Natural killer cell treated with Interleukin-12 subunit alpha and Interleukin-12 subunit beta and Interleukin-15 and Interleukin-18, amount 100 ng/mL, for 72 hours (primary cell): Measurements from ENCODE around the gene PDE11A. TPM values are rescaled to one million over a fixed set of nuclear protein-coding genes. Genes with fewer than 3 reads are reported as not detected.
"Not testable (repeated sequence)": the region's sequence is repeated elsewhere in the genome, so short reads cannot be mapped to it uniquely, and the experiment has no call there.

ENCODE experiments used
- ATAC-seq, 2 donors: fragments of 150-1000 bp; cut with Tn5 transposase in 1 of 2; sonication (Bioruptor Pico), chemical (Tn5 transposase) in 1 of 2; 2 replicates each; pipeline ENCODE4 v1.10.0; 2021
- DNase-seq: peaks from one replicate; pipeline ENCODE4 v3.0.0; 2022; ENCODE audit warnings: low spot score
- H3K27ac Mint-ChIP-seq, 2 donors: 1 replicate in 1 of 2; 2 replicates in 1 of 2; pipeline ENCODE4 v1.8.0; 2022; ENCODE audit warnings: mixed read lengths in 2 of 2, mild to moderate bottlenecking in 1 of 2, moderate library complexity in 1 of 2
- H3K27me3 Mint-ChIP-seq, 2 donors: 1 replicate in 1 of 2; 2 replicates in 1 of 2; pipeline ENCODE4 v1.8.0; 2022; ENCODE audit warnings: mixed read lengths in 2 of 2
- H3K36me3 Mint-ChIP-seq: one replicate; pipeline ENCODE4 v1.8.0; 2022; ENCODE audit warnings: mixed read lengths
- H3K4me1 Mint-ChIP-seq, 2 donors: 1 replicate in 1 of 2; 2 replicates in 1 of 2; pipeline ENCODE4 v1.8.0; 2022; ENCODE audit warnings: low read depth in 2 of 2, mixed read lengths in 2 of 2, mild to moderate bottlenecking in 1 of 2
- H3K4me3 Mint-ChIP-seq: one replicate; pipeline ENCODE4 v1.8.0; 2022; ENCODE audit warnings: mixed read lengths
- H3K9me3 Mint-ChIP-seq: 2 replicates; pipeline ENCODE4 v1.8.0; 2022; ENCODE audit warnings: mixed read lengths
- total RNA-seq, 2 donors: library from RNA; stranded (reverse); gene quantifications; one replicate each; pipeline ENCODE4 v1.2.3, GENCODE V29; 2022

PDE11A gene
- total RNA-seq, 2 donors from 2014 or later, result not detected

GRCh38 chr2:177869209-177869608 lies 203.4 kb downstream of the PDE11A start:
- H3K36me3 Mint-ChIP-seq, result no peaks in the 10 kb centered on the region
- H3K27ac Mint-ChIP-seq, result no peak overlapping the region
- H3K4me3 Mint-ChIP-seq, result no peak overlapping the region
- no peak for DNase-seq
- no peaks in the 10 kb centered on the region for H3K9me3 Mint-ChIP-seq
- H3K27me3 Mint-ChIP-seq, result peaks cover 4 to 14% of the 10 kb centered on the region in 2 donors
- H3K4me1 Mint-ChIP-seq, result no peaks in the 10 kb centered on the region
- no peak for ATAC-seq

GRCh38 chr2:177868806-177869205 lies 203.8 kb downstream of the PDE11A start:
- no peak for ATAC-seq
- H3K4me3 Mint-ChIP-seq, result no peak overlapping the region
- no peaks in the 10 kb centered on the region for H3K36me3 Mint-ChIP-seq

GRCh38 chr2:177857538-177857937 lies 215.0 kb downstream of the PDE11A start:
- no peak overlapping the region for H3K4me3 Mint-ChIP-seq
- H3K27me3 Mint-ChIP-seq, result peaks cover 13 to 32% of the 10 kb centered on the region in 2 donors
- no peak for DNase-seq
- H3K36me3 Mint-ChIP-seq, result peaks cover 6% of the 10 kb centered on the region
- H3K4me1 Mint-ChIP-seq, result no peaks in the 10 kb centered on the region
- ATAC-seq, result no peak
- peaks cover 3% of the 10 kb centered on the region for H3K9me3 Mint-ChIP-seq
- H3K27ac Mint-ChIP-seq, result no peak overlapping the region

More at GRCh38 chr2:177868806-177869205, 203.8 kb downstream of the PDE11A start:
- Mint-ChIP-seq H3K27ac (no peak overlapping the region), H3K9me3 (no peaks in the 10 kb centered on the region), H3K4me1 (no peaks in the 10 kb centered on the region), H3K27me3 (peaks cover 4 to 13% of the 10 kb centered on the region in 2 donors)
- DNase-seq, result no peak

GRCh38 chr2:177852389-177852788 lies 220.2 kb downstream of the PDE11A start:
- Mint-ChIP-seq H3K4me1 (no peaks in the 10 kb centered on the region), H3K27ac (no peak overlapping the region), H3K9me3 (peaks cover 2% of the 10 kb centered on the region), H3K36me3 (peaks cover 3% of the 10 kb centered on the region), H3K4me3 (no peak overlapping the region), H3K27me3 (peaks cover 13 to 26% of the 10 kb centered on the region in 2 donors)
- DNase-seq, result no peak
- no peak for ATAC-seq

GRCh38 chr2:177843188-177843587 lies 229.4 kb downstream of the PDE11A start:
- DNase-seq, result no peak
- no peak for ATAC-seq
- H3K9me3 Mint-ChIP-seq, result no peaks in the 10 kb centered on the region
- no peaks in the 10 kb centered on the region for H3K36me3 Mint-ChIP-seq
- H3K27ac Mint-ChIP-seq, result no peak overlapping the region
- H3K27me3 Mint-ChIP-seq, result peaks cover under 1 to 10% of the 10 kb centered on the region in 2 donors
- no peaks in the 10 kb centered on the region for H3K4me1 Mint-ChIP-seq
- no peak overlapping the region for H3K4me3 Mint-ChIP-seq

- no peak for DNase-seq
- peaks cover 0 to 10% of the 10 kb centered on the region in 2 donors for H3K27me3 Mint-ChIP-seq
- no peak for ATAC-seq
- H3K9me3 Mint-ChIP-seq, result peaks cover 4% of the 10 kb centered on the region
- peaks cover 6% of the 10 kb centered on the region for H3K36me3 Mint-ChIP-seq
- H3K27ac Mint-ChIP-seq, result no peak overlapping the region
- no peak overlapping the region for H3K4me3 Mint-ChIP-seq
- H3K4me1 Mint-ChIP-seq, result no peaks in the 10 kb centered on the region
Observed at GRCh38 chr2:177842243-177842642, 230.3 kb downstream of the PDE11A start.

GRCh38 chr2:177835418-177836204 lies 237.0 kb downstream of the PDE11A start:
- not testable (repeated sequence) for H3K36me3 Mint-ChIP-seq, H3K4me3 Mint-ChIP-seq, H3K9me3 Mint-ChIP-seq, DNase-seq, H3K4me1 Mint-ChIP-seq, H3K27ac Mint-ChIP-seq, H3K27me3 Mint-ChIP-seq
- ATAC-seq, result peak in 1 of 2 donors; percentile 36

GRCh38 chr2:177832611-177833433 lies 239.8 kb downstream of the PDE11A start:
- H3K4me3 Mint-ChIP-seq, result no peak overlapping the region
- no peaks in the 10 kb centered on the region for H3K4me1 Mint-ChIP-seq
- H3K27me3 Mint-ChIP-seq, result peaks cover 4 to 11% of the 10 kb centered on the region in 2 donors
- DNase-seq (no peak), ATAC-seq (peak in 1 of 2 donors; percentile 15)
- peaks cover 4% of the 10 kb centered on the region for H3K9me3 Mint-ChIP-seq
- H3K27ac Mint-ChIP-seq, result no peak overlapping the region
- peaks cover 6% of the 10 kb centered on the region for H3K36me3 Mint-ChIP-seq

- Mint-ChIP-seq H3K4me1 (no peaks in the 10 kb centered on the region), H3K9me3 (no peaks in the 10 kb centered on the region), H3K36me3 (no peaks in the 10 kb centered on the region), H3K27ac (no peak overlapping the region), H3K4me3 (no peak overlapping the region), H3K27me3 (peaks cover 4 to 11% of the 10 kb centered on the region in 2 donors)
- ATAC-seq (no peak), DNase-seq (no peak)
Observed at GRCh38 chr2:177830881-177831386, 241.6 kb downstream of the PDE11A start.

- Mint-ChIP-seq H3K36me3 (no peaks in the 10 kb centered on the region), H3K4me1 (no peaks in the 10 kb centered on the region), H3K4me3 (no peak overlapping the region), H3K9me3 (no peaks in the 10 kb centered on the region), H3K27me3 (peaks cover 14 to 23% of the 10 kb centered on the region in 2 donors), H3K27ac (no peak overlapping the region)
- ATAC-seq (no peak), DNase-seq (no peak)
Observed at GRCh38 chr2:177828557-177828956, 244.0 kb downstream of the PDE11A start.

GRCh38 chr2:177826897-177827296 lies 245.7 kb downstream of the PDE11A start:
- H3K9me3 Mint-ChIP-seq, result no peaks in the 10 kb centered on the region
- no peak for ATAC-seq

GRCh38 chr2:177822941-177823340 lies 249.6 kb downstream of the PDE11A start:
- no peak for DNase-seq
- Mint-ChIP-seq H3K4me3 (no peak overlapping the region), H3K27ac (no peak overlapping the region), H3K27me3 (peaks cover 20 to 31% of the 10 kb centered on the region in 2 donors), H3K4me1 (no peaks in the 10 kb centered on the region), H3K9me3 (no peaks in the 10 kb centered on the region), H3K36me3 (no peaks in the 10 kb centered on the region)
- ATAC-seq, result no peak

More at GRCh38 chr2:177826897-177827296, 245.7 kb downstream of the PDE11A start:
- no peak overlapping the region for H3K27ac Mint-ChIP-seq
- H3K4me1 Mint-ChIP-seq, result no peaks in the 10 kb centered on the region
- H3K4me3 Mint-ChIP-seq, result no peak overlapping the region
- no peaks in the 10 kb centered on the region for H3K36me3 Mint-ChIP-seq
- no peak for DNase-seq
- H3K27me3 Mint-ChIP-seq, result peaks cover 22 to 33% of the 10 kb centered on the region in 2 donors

- Mint-ChIP-seq H3K4me1 (no peaks in the 10 kb centered on the region), H3K9me3 (no peaks in the 10 kb centered on the region), H3K27me3 (peaks cover 24 to 32% of the 10 kb centered on the region in 2 donors), H3K36me3 (no peaks in the 10 kb centered on the region), H3K27ac (no peak overlapping the region), H3K4me3 (no peak overlapping the region)
- DNase-seq, result no peak
- no peak for ATAC-seq
Observed at GRCh38 chr2:177818412-177818811, 254.2 kb downstream of the PDE11A start.

GRCh38 chr2:177817300-177817699 lies 255.3 kb downstream of the PDE11A start:
- H3K4me3 Mint-ChIP-seq, result no peak overlapping the region
- H3K4me1 Mint-ChIP-seq, result no peaks in the 10 kb centered on the region
- DNase-seq, result no peak
- ATAC-seq, result no peak
- H3K9me3 Mint-ChIP-seq, result no peaks in the 10 kb centered on the region
- no peaks in the 10 kb centered on the region for H3K36me3 Mint-ChIP-seq
- peaks cover 17 to 24% of the 10 kb centered on the region in 2 donors for H3K27me3 Mint-ChIP-seq
- H3K27ac Mint-ChIP-seq, result no peak overlapping the region
